B cell (primary cell): ENCODE measurements around the gene KMO. TPM values are rescaled to one million over a fixed set of nuclear protein-coding genes. Genes with fewer than 3 reads are reported as not detected.

Source experiments
- ATAC-seq: fragments of 200-7000 bp; cut with Tn5 transposase; one replicate; pipeline ENCODE4 v1.10.0; 2021; ENCODE audit warnings: low read depth, mild to moderate bottlenecking, moderate number of reproducible peaks, moderate library complexity
- CTCF ChIA-PET: fragments of 350-600 bp; sonication (Branson Sonifier 250); formaldehyde crosslinking; loops from one replicate; lab custom pipeline; 2021; ENCODE audit warnings: antibody characterized with exemption, inconsistent platforms; lab: Charles Lee
- POLR2A ChIA-PET: fragments of 350-600 bp; sonication (Branson Sonifier 250); formaldehyde crosslinking; loops from one replicate; lab custom pipeline; 2021; ENCODE audit warnings: antibody characterized with exemption; lab: Charles Lee
- DNase-seq: peaks from one replicate; pipeline ENCODE4 v3.0.0; 2013
- H2AFZ ChIP-seq: 2 replicates; pipeline ENCODE4 v1.6.1; 2012; ENCODE audit warnings: mild to moderate bottlenecking, low read depth, low read length; ENCODE audit not compliant: insufficient read depth, poor library complexity, severe bottlenecking
- H3K27ac ChIP-seq, 2 donors: 1 replicate in 1 of 2; 2 replicates in 1 of 2; pipeline ENCODE4 v1.5.1; 2012 to 2013; ENCODE audit warnings: low read length in 2 of 2, mild to moderate bottlenecking in 2 of 2, moderate library complexity in 1 of 2
- H3K27me3 ChIP-seq, 4 experiments: fragments of 200-600 bp in 1 of 4; sonication (generic) in 1 of 4; replicated peaks in 1 of 4; 1 replicate in 2 of 4; 2 replicates in 2 of 4; pipeline versions ENCODE4 v1.6.1 to v1.7.0; 2013 to 2016; ENCODE audit warnings: low read length in 3 of 4, mild to moderate bottlenecking in 2 of 4, mixed read lengths in 1 of 4, moderate library complexity in 1 of 4; ENCODE audit not compliant: insufficient read depth in 4 of 4, control insufficient read depth in 3 of 4; ENCODE audit errors: control extremely low read depth in 1 of 4
- H3K36me3 ChIP-seq, 2 experiments: replicated peaks in 1 of 2; 1 replicate in 1 of 2; 2 replicates in 1 of 2; pipeline versions ENCODE4 v1.6.1 to v1.7.1; 2013; ENCODE audit warnings: low read length in 1 of 2; ENCODE audit not compliant: insufficient read depth in 2 of 2, control insufficient read depth in 1 of 2; ENCODE audit errors: control extremely low read depth in 1 of 2, extremely low read depth in 1 of 2
- H3K4me1 ChIP-seq, 2 donors: fragments of 200-600 bp in 1 of 2; sonication (generic) in 1 of 2; 1 replicate in 1 of 2; 2 replicates in 1 of 2; pipeline versions ENCODE4 v1.5.1 to v1.6.1; 2013 to 2017; ENCODE audit warnings: low read length in 2 of 2; ENCODE audit not compliant: control insufficient read depth in 2 of 2, insufficient read depth in 2 of 2
- H3K4me2 ChIP-seq: replicated peaks from 2 replicates; pipeline ENCODE3; 2012; ENCODE audit warnings: mild to moderate bottlenecking, low read depth, low read length; ENCODE audit not compliant: poor library complexity, severe bottlenecking
- H3K4me3 ChIP-seq, 5 experiments: fragments of 200-600 bp in 1 of 5; sonication (generic) in 1 of 5; 1 replicate in 3 of 5; 2 replicates in 2 of 5; pipeline versions ENCODE4 v1.5.1 to v1.7.0; 2011 to 2016; ENCODE audit warnings: low read length in 4 of 5, mild to moderate bottlenecking in 4 of 5, low read depth in 2 of 5, control low read depth in 1 of 5, moderate library complexity in 1 of 5; ENCODE audit not compliant: insufficient read depth in 1 of 5; ENCODE audit errors: control extremely low read depth in 1 of 5, extremely low read depth in 1 of 5
- H3K79me2 ChIP-seq: fragments of 200-600 bp; sonication (generic); one replicate; pipeline ENCODE4 v1.6.0; 2016; ENCODE audit warnings: low read length; ENCODE audit not compliant: control insufficient read depth, insufficient read depth
- H3K9ac ChIP-seq: fragments of 200-600 bp; sonication (generic); 2 replicates; pipeline ENCODE4 v1.6.1; 2017; ENCODE audit warnings: mild to moderate bottlenecking, low read length, moderate library complexity
- H3K9me3 ChIP-seq, 3 donors: one replicate each; pipeline versions ENCODE4 v1.6.1 to v1.7.1; 2013; ENCODE audit warnings: low read length in 2 of 3; ENCODE audit not compliant: control insufficient read depth in 2 of 3, insufficient read depth in 1 of 3; ENCODE audit errors: control extremely low read depth in 1 of 3
- H4K20me1 ChIP-seq: 2 replicates; pipeline ENCODE4 v1.6.0; 2012; ENCODE audit warnings: mild to moderate bottlenecking, low read length; ENCODE audit not compliant: insufficient read depth, control insufficient read depth, poor library complexity, severe bottlenecking
- H3K27ac Mint-ChIP-seq: one replicate; pipeline ENCODE4 v1.8.0; 2021; ENCODE audit warnings: mixed read lengths
- H3K27me3 Mint-ChIP-seq: one replicate; pipeline ENCODE4 v1.8.0; 2021; ENCODE audit warnings: mixed read lengths
- H3K4me1 Mint-ChIP-seq: one replicate; pipeline ENCODE4 v1.8.0; 2021; ENCODE audit warnings: mixed read lengths
- H3K4me3 Mint-ChIP-seq: one replicate; pipeline ENCODE4 v1.8.0; 2021; ENCODE audit warnings: mixed read lengths
- H3K9me3 Mint-ChIP-seq: one replicate; pipeline ENCODE4 v1.8.0; 2022; ENCODE audit warnings: mixed read lengths; ENCODE audit not compliant: insufficient read depth
- EZH2 ChIP-seq: IDR thresholded peaks from 2 replicates; pipeline ENCODE4 v1.6.1; 2012; ENCODE audit warnings: borderline replicate concordance, low read depth, mild to moderate bottlenecking, moderate library complexity, low read length; ENCODE audit not compliant: insufficient read depth, poor library complexity, severe bottlenecking
- WGBS: methylation state at CpG from one replicate; pipeline ENCODE4 v1.1.5; 2013; ENCODE audit warnings: missing lambda C conversion rate; ENCODE audit not compliant: insufficient coverage; 5-methylcytosine and 5-hydroxymethylcytosine counted together
- intact Hi-C: fragments of 100-400 bp; cut with micrococcal nuclease; formaldehyde crosslinking; loops from one replicate; pipeline ENCODE4 v1.10.0; 2022
- polyA plus RNA-seq: library from polyadenylated mRNA; depleted of rRNA; stranded (reverse); fragments of >200 nt; gene quantifications from 2 replicates; pipeline ENCODE4 v1.2.3, GENCODE V29; 2012
- total RNA-seq, 2 donors: library from RNA; stranded (reverse); fragments of 120-200 nt in 1 of 2; gene quantifications; 1 replicate in 1 of 2; 2 replicates in 1 of 2; pipeline versions ENCODE4 v1.2.3 to v1.2.4, GENCODE V29; 2013 to 2022
- TF ChIP-seq, protein P1 (sequence below): fragments of 200-600 bp; IDR thresholded peaks from one replicate; pipeline ENCODE4 v1.8.0; 2022; ENCODE audit warnings: antibody characterized with exemption, mild to moderate bottlenecking

KMO gene
- total and polyA plus RNA-seq, 2 donors (not counting 1 experiment from before 2014, with no cell fraction given): 14.0 to 34.0 TPM

GRCh38 chr1:241640149-241640866 is 108.1 kb downstream of the KMO start, which contains the start of the genes CHML and OPN3:
CHML (minus strand) TSS chr1:241640369; CDS start chr1:241635766, 4,603 bp downstream.
OPN3 (minus strand) TSS chr1:241640369; CDS start chr1:241640254, 115 bp downstream.
- 2% methylated on average over 78 of the region's 81 CpGs for WGBS
- Histone ChIP-seq H3K9me3 (peaks cover 0 to 4% (median 0%) of the 10 kb centered on the region in 3 donors), H3K4me2 (peak within 1 kb of the TSS; percentile 71), H3K27me3 (no peaks in the 10 kb centered on the region), H3K36me3 (no peaks in the 10 kb centered on the region), H3K27ac (peak within 1 kb of the TSS; percentile 71 to 81), H3K4me1 (peaks cover 36 to 43% of the 10 kb centered on the region in 2 donors), H3K9ac (peak within 1 kb of the TSS; percentile 93), H3K4me3 (peak within 1 kb of the TSS; percentile 78 to 97 (median 94)), H4K20me1 (no peaks in the 10 kb centered on the region), H3K79me2 (peaks cover 42% of the 10 kb centered on the region), H2AFZ (peak within 1 kb of the TSS; percentile 85)
- TF ChIP-seq EZH2: no peak
- TF ChIP-seq, protein P1, sequence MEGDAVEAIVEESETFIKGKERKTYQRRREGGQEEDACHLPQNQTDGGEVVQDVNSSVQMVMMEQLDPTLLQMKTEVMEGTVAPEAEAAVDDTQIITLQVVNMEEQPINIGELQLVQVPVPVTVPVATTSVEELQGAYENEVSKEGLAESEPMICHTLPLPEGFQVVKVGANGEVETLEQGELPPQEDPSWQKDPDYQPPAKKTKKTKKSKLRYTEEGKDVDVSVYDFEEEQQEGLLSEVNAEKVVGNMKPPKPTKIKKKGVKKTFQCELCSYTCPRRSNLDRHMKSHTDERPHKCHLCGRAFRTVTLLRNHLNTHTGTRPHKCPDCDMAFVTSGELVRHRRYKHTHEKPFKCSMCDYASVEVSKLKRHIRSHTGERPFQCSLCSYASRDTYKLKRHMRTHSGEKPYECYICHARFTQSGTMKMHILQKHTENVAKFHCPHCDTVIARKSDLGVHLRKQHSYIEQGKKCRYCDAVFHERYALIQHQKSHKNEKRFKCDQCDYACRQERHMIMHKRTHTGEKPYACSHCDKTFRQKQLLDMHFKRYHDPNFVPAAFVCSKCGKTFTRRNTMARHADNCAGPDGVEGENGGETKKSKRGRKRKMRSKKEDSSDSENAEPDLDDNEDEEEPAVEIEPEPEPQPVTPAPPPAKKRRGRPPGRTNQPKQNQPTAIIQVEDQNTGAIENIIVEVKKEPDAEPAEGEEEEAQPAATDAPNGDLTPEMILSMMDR: no peak
- Mint-ChIP-seq H3K27ac (peak within 1 kb of the TSS; percentile 93), H3K27me3 (no peaks in the 10 kb centered on the region), H3K9me3 (peaks cover 3% of the 10 kb centered on the region), H3K4me1 (peaks cover 50% of the 10 kb centered on the region), H3K4me3 (peak within 1 kb of the TSS; percentile 84)
- intact Hi-C loops: loop anchor here (1.0 kb wide), 5 partner anchors 88 to 1615 kb away; partner anchors contain the start of genes CEP170, FH and KMO
- peak; percentile 93 for DNase-seq
- CTCF ChIA-PET: interaction anchor here (0.8 to 1.9 kb wide), 9 partner anchors 13 to 207 kb away, joined by 3 to 7 read pairs (median 3); partner anchors contain the start of gene EXO1
- POLR2A ChIA-PET: interaction anchor here (1.0 to 1.5 kb wide), 6 partner anchors 11 to 208 kb away, joined by 3 to 5 read pairs (median 4); partner anchors contain the start of gene EXO1
- ATAC-seq: peak; percentile 94
